ENCODE results near the gene PRKCQ. TPM values are rescaled to one million over a fixed set of nuclear protein-coding genes. Genes with fewer than 3 reads are reported as not detected.

The PRKCQ gene
- total and polyA plus RNA-seq, 4 donors, result 0.13 to 3.3 (median 0.45) TPM

GRCh38 chr10:6567203-6567703 is 12.8 kb downstream of the PRKCQ start:
- no peak overlapping the region for H3K27ac ChIP-seq (ENCODE audit: low read depth in 1 of 2, low read length in 2 of 2)
- H3K9ac ChIP-seq (ENCODE audit: low read depth in 1 of 2, low read length in 2 of 2), result no peak overlapping the region
- H3K4me1 ChIP-seq (ENCODE audit: control insufficient read depth in 4 of 4, insufficient read depth in 4 of 4, low read length in 3 of 4), result no peaks in the 10 kb centered on the region

GRCh38 chr10:6565588-6565987 is 14.5 kb downstream of the PRKCQ start:
- H3K27ac ChIP-seq (ENCODE audit: low read depth in 1 of 2, low read length in 2 of 2), result no peak overlapping the region

More at GRCh38 chr10:6567203-6567703, 12.8 kb downstream of the PRKCQ start:
- TF ChIP-seq GABPA (IDR thresholded peaks at IDR 0.05 in 1 of 2, conservative IDR thresholded peaks at IDR 0.05 in 1 of 2), result no peak
- Histone ChIP-seq H3K27me3 (ENCODE audit: control insufficient read depth in 4 of 4, insufficient read depth in 4 of 4, low read length in 3 of 4) (peaks cover 0 to 2% (median 0%) of the 10 kb centered on the region in 4 donors), H3K36me3 (ENCODE audit: control insufficient read depth in 4 of 4, insufficient read depth in 3 of 4, low read depth in 1 of 4, low read length in 3 of 4) (no peaks in the 10 kb centered on the region), H3K4me3 (ENCODE audit: low read depth in 1 of 3, low read length in 3 of 3) (no peak overlapping the region), H3K9me3 (ENCODE audit: control insufficient read depth in 4 of 4, low read length in 3 of 4) (no peaks in the 10 kb centered on the region)
- WGBS, result 90% methylated on average over 5 of the region's 5 CpGs
- DNase-seq (ENCODE audit: low spot score), result no peak

GRCh38 chr10:6564367-6564766 is 15.7 kb downstream of the PRKCQ start:
- H3K4me1 ChIP-seq (ENCODE audit: control insufficient read depth in 4 of 4, insufficient read depth in 4 of 4, low read length in 3 of 4), result no peaks in the 10 kb centered on the region
- no peak overlapping the region for H3K4me3 ChIP-seq (ENCODE audit: low read depth in 1 of 3, low read length in 3 of 3)
- H3K9ac ChIP-seq (ENCODE audit: low read depth in 1 of 2, low read length in 2 of 2), result no peak overlapping the region
- no peaks in the 10 kb centered on the region for H3K9me3 ChIP-seq (ENCODE audit: control insufficient read depth in 4 of 4, low read length in 3 of 4)
- TF ChIP-seq NR2F2 (IDR thresholded peaks at IDR 0.05) (no peak), ZBTB33 (IDR thresholded peaks at IDR 0.05) (no peak), RXRA (IDR thresholded peaks at IDR 0.05) (no peak), GABPA (IDR thresholded peaks at IDR 0.05 in 1 of 2, conservative IDR thresholded peaks at IDR 0.05 in 1 of 2) (no peak), TAF1 (conservative IDR thresholded peaks at IDR 0.05) (no peak), JUND (IDR thresholded peaks at IDR 0.05) (no peak), YY1 (IDR thresholded peaks at IDR 0.05) (no peak), EGR1 (IDR thresholded peaks at IDR 0.05; ENCODE audit: low read depth in 2 of 2) (no peak), HNF4A (conservative IDR thresholded peaks at IDR 0.05) (no peak), FOXA2 (IDR thresholded peaks at IDR 0.05) (no peak), CTCF (IDR thresholded peaks at IDR 0.05; ENCODE audit: low read depth, low read length, missing input control) (no peak)
- H3K27ac ChIP-seq (ENCODE audit: low read depth in 1 of 2, low read length in 2 of 2), result no peak overlapping the region
- H3K27me3 ChIP-seq (ENCODE audit: control insufficient read depth in 4 of 4, insufficient read depth in 4 of 4, low read length in 3 of 4), result peaks cover 0 to 2% (median 0%) of the 10 kb centered on the region in 4 donors
- WGBS, result 56% methylated on average over 5 of the region's 5 CpGs
- no peaks in the 10 kb centered on the region for H3K36me3 ChIP-seq (ENCODE audit: control insufficient read depth in 4 of 4, insufficient read depth in 3 of 4, low read depth in 1 of 4, low read length in 3 of 4)
- DNase-seq (ENCODE audit: low spot score), result no peak

More at GRCh38 chr10:6565588-6565987, 14.5 kb downstream of the PRKCQ start:
- WGBS, result 50% methylated on average over 4 of the region's 4 CpGs
- Histone ChIP-seq H3K4me3 (ENCODE audit: low read depth in 1 of 3, low read length in 3 of 3) (no peak overlapping the region), H3K9me3 (ENCODE audit: control insufficient read depth in 4 of 4, low read length in 3 of 4) (no peaks in the 10 kb centered on the region), H3K27me3 (ENCODE audit: control insufficient read depth in 4 of 4, insufficient read depth in 4 of 4, low read length in 3 of 4) (peaks cover 0 to 2% (median 0%) of the 10 kb centered on the region in 4 donors), H3K36me3 (ENCODE audit: control insufficient read depth in 4 of 4, insufficient read depth in 3 of 4, low read depth in 1 of 4, low read length in 3 of 4) (no peaks in the 10 kb centered on the region), H3K9ac (ENCODE audit: low read depth in 1 of 2, low read length in 2 of 2) (no peak overlapping the region), H3K4me1 (ENCODE audit: control insufficient read depth in 4 of 4, insufficient read depth in 4 of 4, low read length in 3 of 4) (no peaks in the 10 kb centered on the region)
- no peak for DNase-seq (ENCODE audit: low spot score)
- TF ChIP-seq FOXA2 (IDR thresholded peaks at IDR 0.05), result no peak
- TF ChIP-seq GABPA (IDR thresholded peaks at IDR 0.05 in 1 of 2, conservative IDR thresholded peaks at IDR 0.05 in 1 of 2), result no peak
- no peak for TF ChIP-seq HNF4A (conservative IDR thresholded peaks at IDR 0.05)
- no peak for TF ChIP-seq YY1 (IDR thresholded peaks at IDR 0.05)
- TF ChIP-seq HNF4G (IDR thresholded peaks at IDR 0.05), result no peak
- no peak for TF ChIP-seq RXRA (IDR thresholded peaks at IDR 0.05)
- no peak for TF ChIP-seq MAX (IDR thresholded peaks at IDR 0.05)
- no peak for TF ChIP-seq RAD21 (IDR thresholded peaks at IDR 0.05)
- no peak for TF ChIP-seq SP1 (IDR thresholded peaks at IDR 0.05)

Measured in liver (tissue), 9 donors.